NCI-H146 treated with DMSO at 0.1 percent for 48 hours (cell line): ENCODE results near the gene SHISA9.

Source experiments
- DNase-seq: peaks from one replicate; lab custom pipeline; 2025; ENCODE audit not compliant: unreplicated experiment; lab: John Stamatoyannopoulos, UW

Gene SHISA9

DNA sequence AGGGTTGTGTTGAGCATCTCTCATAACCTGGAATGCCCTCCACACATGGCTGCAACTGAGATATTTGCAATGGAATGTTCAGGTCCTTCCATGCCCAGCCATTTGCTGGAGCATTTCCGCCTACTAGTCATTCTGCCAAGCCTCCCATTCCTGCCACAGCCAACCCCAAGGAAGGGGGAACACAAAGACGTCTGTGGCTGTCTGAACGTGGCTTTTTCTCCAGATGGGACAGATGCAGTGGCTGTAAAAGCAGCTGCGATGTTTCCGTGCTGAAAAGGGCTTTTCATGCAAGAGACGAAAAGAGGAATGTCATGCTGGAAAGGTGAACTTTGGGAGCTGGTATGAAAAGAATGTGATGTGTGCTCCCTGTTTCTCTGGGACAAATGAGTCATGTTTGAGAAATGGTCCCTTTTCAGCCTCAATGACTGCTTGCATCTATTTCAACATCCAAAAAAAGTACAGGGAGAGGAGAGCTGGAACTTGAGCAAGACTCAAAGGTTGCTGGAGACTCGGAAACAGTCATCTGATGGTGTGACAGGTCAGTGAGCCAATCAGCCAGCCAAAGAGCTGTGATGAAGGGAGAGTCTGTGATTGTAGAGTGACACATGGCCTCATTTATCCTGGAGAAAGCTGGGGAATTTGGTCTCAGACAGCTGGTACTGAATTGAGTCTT, 208.9 kb downstream of the SHISA9 start:
- DNase-seq: no peak

DNA sequence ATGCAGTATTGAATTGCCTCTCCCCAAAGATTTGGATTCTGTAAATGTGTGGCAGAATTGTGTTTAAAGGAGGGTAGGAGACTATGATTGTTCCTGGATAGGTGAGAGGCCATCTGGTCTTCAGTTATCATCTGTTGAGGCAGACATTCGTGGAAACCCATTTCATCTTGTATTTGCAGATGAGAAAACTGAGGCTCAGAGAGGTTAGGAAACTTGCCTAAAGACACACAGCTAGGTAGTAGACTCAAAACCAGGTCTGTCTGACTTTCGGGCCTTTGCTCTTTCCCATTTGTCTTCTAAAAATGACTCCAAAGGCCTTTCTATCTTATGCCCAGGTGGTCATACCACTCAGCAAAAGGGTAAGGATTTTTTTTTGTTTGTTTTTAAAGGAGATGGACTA, 210.3 kb downstream of the SHISA9 start:
- DNase-seq: no peak

DNA sequence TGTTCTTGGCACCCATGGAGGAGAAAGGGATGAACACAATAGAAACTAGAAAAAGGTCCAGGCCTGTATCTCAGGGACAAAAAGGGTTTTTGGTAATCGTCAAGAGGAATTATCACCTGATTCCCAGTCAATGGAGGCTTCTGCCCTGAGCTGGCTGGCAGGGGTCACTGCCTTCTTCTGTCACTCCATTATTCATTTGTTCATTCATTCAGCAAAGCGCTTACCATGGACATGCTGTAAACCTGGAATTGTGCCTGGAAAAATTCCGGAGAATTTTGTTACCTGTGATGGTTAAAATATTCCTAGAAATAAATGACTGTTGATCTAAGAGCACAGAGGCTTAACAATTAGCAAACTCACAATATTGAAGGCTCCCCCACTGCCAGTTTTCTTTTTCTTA, 212.3 kb downstream of the SHISA9 start:
- DNase-seq: no peak

DNA sequence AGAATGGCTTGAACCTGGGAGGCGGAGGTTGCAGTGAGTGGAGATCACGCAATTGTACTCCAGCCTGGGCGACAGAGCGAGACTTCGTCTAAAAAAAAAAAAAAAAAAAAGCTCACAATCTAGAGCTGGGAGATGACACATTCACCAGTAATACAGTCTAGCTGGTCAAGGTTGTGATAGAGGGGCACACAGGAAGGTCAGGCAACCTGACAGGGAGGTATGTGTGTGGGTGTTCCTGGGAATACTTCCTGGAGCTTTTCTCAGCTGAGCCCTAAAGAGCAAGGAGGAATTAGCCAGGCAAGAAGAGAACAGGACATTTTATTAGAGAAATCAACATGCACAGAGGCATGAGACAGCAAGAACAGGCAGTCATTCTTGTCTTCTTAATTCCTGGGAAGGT, 216.7 kb downstream of the SHISA9 start:
- DNase-seq: no peak

DNA sequence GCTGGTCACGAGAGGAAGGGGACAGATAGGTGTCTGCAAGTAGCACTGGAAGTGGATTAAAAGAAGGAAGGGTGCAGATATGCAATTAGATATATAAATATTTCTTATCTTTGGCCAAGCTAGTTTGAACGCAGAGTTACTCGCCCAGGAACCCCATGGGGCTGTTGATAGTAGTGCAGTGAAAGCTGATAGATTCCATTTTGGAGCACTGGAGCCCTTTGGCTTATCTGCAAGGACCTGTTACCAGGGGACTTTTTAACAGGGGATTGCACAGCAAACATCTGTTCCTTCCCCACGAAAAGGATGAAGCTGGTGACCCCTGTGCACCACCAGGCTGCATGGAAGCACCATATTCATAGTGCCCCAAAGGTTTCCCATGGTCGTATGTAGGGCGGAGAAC, 218.7 kb downstream of the SHISA9 start:
- DNase-seq: no peak

DNA sequence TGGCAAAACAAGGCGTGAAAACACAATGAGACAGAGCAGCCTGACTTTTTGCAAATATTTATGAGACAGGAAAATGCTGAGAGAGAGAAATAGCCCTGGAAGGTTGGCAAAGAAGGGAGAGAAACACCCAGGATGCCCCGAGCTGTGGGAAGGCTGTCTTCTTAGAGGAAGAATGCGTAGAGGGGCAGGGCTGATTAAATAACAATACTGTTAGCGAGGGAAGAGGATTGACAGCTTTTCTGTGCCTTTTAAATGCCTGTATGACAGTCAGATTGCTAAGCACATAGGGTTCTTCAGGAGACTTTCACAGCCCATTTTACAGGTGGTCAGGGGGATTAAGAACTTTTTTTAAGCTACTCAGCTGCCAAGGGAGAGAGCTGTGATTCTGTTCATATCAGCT, 219.2 kb downstream of the SHISA9 start:
- DNase-seq: no peak

DNA sequence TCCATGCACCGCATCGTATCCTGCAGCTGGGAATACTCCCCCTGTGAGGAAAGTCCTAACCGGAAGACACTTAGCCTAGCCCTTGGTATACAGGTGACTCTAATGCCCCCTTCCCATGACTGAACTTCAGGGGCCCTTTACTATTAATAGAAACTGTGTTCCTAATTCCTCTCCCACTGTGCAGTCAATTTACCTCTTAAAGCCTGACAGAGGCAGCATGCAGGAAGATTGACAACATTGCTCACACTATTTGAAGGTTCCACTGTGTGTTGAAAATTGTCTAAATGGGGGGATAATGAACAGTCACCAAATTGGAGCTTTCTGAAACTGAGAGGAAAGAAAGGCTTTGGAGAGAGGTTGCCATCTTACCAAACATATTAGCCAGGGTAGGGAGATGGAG, 222.6 kb downstream of the SHISA9 start:
- no peak for DNase-seq

DNA sequence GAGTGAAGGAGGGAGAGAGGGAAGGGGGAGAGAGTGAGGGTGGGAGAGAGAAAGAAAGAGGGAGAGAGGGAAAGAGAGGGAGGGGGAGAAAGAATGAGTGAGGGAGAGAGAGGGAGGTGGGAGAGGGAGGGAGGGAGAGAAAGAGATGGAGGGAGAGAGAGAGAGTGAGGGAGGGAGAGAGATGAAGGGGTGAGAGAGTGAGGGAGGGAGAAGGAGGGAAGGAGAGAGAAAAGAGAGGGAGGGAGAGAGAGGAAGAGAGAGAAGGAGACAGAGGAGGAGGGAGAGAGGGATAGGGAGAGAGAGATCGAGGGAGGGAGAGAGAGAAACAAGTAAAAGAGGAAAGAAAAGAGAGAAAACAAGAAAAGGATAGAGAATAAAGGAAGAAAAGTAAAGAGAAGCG, 225.7 kb downstream of the SHISA9 start:
- no peak for DNase-seq

DNA sequence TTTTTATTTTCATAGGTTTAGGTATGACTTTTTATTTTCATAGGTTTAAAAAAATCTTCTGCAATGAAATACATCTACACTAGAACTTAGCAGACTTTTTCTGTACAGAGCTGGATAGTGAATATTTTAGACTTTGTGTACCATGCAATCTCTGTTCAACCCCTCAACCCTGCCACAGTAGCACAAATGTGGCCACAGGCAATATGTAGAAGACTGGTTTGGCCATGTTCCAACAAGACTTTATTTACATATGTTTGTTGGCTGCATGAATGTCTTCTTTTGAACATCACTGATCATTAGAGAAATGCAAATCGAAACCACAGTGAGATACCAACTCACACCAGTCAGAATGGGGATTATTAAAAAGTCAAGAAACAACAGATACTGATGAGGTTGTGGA, 229.2 kb downstream of the SHISA9 start:
- no peak for DNase-seq

DNA sequence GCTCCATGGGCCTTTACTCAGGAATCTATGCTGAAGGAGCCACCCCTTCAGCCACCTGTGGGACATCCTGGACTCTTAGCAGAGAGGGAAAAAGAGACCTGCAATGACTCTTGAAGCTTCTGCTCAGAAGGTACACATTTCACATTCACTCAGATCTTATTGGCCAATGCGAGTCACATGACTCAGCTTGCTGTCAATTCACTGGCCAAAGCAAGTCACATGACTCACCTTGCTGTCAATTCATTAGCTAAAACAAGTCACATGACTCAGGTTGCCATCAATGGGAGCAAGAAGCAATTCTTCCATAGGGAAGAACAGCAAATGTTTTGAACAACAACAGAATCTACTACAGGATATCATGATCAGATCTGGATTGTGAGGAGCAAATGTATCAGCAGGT, 233.4 kb downstream of the SHISA9 start:
- DNase-seq: no peak

DNA sequence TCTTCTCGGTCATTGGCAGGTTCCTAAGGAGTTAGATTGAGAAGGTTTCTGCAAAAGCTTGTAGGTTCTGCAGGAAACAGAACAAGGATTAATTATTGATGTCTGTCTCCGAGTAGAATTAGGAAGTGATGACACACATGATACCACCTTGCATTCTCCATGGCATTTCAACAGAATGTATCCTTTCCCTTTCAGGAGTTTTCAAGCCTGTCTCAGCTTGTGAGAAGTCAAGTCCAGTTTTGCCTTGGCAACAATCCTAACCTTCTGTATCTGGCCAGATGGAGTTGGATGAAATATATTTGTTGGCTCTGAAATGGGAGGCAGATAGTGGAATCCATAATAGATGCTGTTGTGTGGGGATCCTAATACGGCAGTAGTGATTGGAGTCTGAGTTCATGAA, 235.5 kb downstream of the SHISA9 start:
- no peak for DNase-seq

DNA sequence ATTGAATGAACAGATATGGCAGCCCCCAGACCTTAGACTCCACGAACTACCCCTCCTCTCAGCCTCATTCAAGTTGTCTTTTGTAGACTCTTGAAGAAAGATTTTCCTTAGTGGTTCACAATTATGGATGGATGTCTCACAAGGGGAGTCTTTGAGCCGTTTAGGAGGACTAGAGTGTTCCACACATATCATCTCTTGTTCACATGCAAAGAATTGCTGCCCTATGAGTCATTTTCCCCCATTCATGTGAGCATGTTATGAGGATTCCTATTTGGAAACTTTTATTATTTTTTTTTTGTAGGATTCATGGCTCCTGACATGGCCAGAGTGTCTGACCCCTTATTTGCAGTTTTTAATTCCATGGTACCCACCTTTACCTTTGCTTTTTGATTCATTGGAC, 237.1 kb downstream of the SHISA9 start:
- no peak for DNase-seq

DNA sequence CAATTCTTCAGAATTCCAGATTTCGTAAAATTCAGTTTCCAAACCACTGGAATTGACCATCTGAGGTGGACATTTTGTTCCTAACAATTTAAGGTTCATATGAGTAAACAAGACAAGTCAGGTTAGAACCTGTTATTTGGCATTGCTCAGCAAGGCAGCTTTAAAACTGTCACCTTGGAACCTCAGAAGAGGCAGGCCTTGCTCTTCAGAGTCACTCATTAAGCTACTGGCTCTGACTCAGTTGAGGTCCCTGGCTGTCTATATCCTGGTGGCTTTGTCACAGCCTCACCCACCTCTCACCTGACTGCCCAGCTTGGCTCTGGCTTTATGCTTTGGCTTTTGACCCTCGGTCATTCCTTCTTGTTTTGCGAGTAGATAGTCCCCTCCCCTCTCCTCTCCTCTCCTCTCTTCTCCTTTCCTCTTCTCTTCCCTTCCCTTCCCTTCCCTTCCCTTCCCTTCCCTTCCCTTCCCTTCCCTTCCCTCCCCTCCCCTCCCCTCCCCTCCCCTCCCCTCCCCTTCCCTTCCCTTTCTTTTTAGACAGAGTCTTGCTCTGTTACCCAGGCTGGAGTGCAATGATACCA, 238.4 kb downstream of the SHISA9 start:
- no peak for DNase-seq

DNA sequence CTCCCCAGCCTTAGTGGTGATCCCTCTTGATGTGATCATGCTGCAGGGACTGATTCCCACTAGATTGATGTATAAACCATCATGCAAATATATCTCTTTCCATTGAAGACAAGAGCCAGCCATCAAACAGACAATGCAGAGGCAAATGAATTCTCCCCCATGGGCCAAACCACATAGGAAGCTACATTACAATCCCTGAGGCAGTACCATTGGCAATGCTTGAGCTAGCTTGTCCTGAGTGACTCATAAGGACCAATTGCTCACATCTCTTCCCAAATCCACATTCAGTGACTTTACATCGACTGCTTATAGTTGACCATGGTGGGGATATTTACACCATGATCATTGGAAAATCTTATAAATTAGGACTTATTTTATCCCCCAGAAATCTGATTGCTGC, 242.2 kb downstream of the SHISA9 start:
- no peak for DNase-seq

DNA sequence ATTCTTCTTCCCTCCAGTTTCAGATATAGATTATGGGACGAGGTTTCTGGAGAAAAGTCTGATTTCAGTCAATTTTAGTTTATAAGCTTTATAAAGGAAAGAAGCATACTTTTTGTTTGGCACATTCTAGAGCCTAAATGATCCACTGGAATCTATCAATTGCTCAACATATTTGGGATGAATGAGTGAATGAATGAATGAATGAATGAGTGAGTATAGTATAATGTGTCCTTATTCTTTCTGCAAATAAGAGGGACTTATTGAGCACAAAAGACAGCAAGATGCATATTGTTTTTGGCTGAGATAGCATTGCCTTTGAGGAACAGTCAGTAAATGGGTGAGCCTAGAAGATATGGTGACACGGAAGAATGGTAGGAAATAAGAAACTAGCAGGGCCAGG, 245.4 kb downstream of the SHISA9 start:
- DNase-seq: no peak

DNA sequence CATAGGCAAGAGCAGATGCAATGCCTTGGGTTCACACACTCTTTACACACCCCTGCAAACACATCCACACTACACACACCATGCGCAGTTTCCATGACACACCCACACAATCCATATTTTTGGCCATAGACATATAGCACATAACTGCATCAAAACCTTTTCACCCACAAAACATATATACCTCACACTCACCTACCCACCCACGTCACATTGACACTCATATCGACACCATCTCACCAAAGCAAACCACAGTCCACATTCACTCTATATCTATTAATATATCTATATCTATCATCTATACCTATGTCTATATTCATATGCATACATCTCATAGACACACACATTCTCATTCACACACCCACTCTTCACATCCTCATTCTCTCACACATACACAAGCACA, 246.9 kb downstream of the SHISA9 start:
- no peak for DNase-seq

DNA sequence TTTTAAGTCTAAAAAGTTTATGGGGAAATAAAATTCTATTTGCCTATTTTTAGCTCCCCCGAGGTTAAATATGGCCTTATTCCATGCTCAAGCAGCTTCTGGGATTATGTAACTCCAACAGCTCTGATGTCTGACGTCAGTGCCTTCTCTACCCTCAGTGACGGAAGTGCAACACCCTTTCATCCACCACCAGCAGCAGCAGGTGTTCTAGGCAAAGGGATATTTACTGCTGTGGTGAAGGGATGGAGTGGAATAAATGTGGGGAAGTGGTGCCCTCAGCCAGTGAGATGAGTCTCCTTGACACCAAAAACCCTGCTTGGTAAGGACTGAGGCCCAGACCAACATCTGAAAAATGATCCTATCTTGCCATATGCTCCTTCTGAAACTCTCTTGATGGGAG, 247.4 kb downstream of the SHISA9 start:
- DNase-seq: no peak

DNA sequence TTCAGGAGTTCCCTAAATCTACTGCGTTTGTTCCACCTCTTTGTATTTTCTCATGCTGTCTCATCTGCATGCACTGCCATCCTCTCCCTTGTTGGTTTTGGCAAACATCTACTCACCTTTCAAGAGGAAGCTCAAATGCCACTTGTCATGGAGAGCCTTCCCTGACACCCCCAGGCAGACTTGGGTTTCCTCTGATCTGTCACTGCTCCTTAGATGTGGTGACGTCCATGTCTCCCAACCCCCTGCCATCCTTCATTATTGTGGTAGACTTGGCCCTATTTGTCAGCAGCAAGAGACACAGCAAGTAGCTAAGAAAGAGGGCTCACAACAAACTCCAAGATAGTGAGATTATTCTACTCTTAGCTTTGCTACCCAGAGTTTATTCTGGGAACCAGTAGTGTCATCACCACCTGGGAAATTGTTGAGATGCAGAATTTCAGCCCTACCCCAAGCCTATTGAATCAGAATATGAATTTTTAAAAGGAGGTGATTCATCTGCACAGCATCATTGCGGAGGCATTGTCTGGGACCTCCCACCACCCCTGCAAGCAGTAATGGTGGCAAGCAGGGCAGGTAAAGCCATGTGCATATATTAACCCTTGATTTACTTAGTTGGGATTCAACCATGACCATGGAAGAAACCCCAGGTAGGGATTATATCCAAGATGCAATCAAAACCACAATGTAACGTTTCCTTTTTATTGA, 248.9 kb downstream of the SHISA9 start:
- no peak for DNase-seq

DNA sequence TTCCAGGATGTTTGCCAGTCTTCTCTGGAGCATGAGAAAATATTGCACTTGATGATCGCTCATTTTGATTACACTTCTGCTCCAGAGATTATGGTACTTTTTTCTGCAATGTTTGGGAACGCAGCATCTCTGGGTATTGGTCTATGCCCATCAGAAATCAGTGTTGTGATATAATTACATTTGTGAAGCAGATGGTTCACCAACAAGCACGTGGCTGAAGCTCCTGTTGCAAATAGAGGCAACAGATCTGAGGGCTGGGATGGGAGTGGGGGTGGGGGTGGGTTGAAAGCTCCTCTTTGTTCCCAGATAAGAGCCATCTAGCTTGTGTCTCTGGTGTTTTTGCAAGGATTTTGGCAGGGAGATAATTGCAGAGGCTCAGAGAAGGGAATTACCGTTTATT, 252.3 kb downstream of the SHISA9 start:
- no peak for DNase-seq

DNA sequence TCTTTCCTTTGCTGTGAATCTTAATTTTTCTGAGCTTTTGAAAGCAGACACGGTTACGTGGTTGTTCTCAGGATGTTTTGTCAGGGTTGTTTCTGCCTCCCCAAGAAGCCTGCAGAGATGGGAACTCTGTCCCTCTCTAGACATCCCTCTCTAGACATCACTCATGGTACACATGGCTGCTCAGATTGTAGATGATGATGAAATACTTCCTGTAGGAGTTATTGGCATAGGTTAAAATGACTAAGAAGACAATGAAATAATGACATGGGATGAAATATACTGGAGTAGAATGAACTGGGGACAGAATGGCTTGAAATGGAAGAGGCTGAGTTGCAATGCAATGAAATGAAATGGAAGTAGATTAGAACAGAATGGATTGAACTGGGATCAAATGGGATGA, 253.4 kb downstream of the SHISA9 start:
- no peak for DNase-seq

DNA sequence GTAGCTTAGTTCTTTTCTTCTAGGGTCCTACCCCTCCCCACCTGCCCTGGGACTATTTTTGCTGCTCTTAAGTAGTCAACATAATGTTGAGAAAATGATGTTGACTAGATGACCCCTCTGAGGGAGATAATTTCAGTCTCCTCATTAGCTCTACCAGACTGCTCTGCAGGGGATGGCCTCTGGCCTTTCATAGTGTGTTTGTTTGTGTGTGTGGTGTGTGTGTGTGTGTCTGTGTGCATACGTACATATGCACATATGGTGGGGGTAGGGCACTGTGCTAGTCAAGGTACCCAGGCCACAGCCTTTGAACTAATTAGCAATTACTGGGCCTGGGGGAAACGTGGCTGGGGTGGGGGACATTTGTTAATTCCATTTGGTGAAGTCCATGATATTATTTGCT, 254.0 kb downstream of the SHISA9 start:
- DNase-seq: no peak

DNA sequence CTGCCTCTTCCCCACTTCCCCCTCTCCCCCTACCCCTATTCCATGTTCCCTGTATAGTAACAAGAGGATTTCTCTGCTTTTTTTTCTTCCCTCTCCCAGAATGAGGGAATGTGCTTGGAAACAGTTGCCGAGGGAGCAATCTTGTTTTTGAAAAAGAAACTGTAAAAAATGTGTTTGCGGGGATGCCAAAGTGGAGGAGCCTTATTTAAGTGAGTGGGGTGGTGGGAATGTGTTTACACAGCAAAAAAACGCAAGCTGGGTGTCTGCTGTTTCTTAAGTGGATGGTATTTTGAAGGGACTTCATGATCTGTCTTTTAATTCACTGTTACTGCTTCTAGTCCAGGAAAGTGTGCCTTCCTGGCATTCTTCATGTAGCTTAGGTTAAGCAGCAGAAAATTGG, 254.4 kb downstream of the SHISA9 start:
- DNase-seq: no peak

DNA sequence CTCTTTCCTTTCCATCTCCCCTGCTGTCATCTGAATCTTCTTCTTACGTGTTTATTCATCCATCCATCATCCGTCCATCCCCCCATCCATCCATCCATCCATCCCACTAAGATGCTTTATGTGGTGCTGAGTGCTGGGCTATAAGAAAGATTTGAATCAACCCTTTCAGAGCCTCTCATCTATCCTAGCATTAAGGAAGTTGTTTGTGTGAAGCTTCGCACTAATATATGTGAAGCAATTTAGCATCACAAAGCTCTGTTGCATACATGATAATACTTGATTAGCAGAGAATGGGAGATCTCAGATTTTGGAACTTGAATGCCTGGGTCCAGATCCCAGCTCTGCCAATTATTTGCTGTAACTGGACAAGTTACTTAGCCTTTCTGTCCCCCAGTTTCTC, 255.7 kb downstream of the SHISA9 start:
- DNase-seq: no peak
